ENCODE measurements around the gene PITPNB. TPM values are rescaled to one million over a fixed set of nuclear protein-coding genes. Genes with fewer than 3 reads are reported as not detected.

PITPNB gene
- total RNA-seq, 1 donor from 2014 or later: 16.8 TPM

DNA sequence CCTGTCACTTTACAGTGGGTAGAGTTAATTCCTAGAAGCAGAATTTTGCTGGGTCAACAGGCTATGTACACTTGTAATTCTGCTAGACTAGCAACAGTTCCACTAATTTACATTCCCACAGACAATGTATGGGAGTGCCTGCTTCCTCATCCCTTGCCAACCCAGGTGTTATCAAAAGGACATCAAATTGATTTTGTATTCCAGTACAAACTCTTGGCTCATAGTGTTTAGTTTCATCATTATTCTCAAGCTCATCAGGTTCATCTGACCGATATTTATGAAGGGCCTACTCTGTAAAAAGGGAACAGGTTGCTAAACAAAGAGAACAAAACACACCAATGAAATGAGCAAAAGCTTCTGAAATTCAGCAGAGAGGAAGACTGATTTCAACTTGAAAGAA lies 30.7 kb downstream of the PITPNB start:
- no peak for DNase-seq (ENCODE audit: low read depth)
- H3K36me3 ChIP-seq (ENCODE audit: control insufficient read depth, insufficient read depth, low read length): peaks cover 18% of the 10 kb centered on the region

DNA sequence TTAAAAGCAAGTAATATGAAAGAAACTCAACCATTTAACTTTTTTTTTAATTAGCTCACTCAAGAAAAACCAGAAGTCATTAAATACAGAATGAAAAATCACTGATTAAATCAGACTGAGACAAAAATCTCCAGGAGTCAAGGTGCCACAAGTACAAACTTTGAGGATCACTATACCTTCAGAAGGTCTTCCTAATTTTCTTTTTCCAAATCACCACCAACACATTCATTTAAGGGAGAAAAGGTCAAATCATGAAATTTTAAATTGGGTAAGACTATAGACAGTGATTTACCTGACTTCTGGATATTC lies 32.3 kb downstream of the PITPNB start:
- no peak for DNase-seq (ENCODE audit: low read depth)

More for the DNA sequence above, 30.7 kb downstream of the PITPNB start:
- TF ChIP-seq, protein P1, sequence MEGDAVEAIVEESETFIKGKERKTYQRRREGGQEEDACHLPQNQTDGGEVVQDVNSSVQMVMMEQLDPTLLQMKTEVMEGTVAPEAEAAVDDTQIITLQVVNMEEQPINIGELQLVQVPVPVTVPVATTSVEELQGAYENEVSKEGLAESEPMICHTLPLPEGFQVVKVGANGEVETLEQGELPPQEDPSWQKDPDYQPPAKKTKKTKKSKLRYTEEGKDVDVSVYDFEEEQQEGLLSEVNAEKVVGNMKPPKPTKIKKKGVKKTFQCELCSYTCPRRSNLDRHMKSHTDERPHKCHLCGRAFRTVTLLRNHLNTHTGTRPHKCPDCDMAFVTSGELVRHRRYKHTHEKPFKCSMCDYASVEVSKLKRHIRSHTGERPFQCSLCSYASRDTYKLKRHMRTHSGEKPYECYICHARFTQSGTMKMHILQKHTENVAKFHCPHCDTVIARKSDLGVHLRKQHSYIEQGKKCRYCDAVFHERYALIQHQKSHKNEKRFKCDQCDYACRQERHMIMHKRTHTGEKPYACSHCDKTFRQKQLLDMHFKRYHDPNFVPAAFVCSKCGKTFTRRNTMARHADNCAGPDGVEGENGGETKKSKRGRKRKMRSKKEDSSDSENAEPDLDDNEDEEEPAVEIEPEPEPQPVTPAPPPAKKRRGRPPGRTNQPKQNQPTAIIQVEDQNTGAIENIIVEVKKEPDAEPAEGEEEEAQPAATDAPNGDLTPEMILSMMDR (IDR thresholded peaks at IDR 0.05; ENCODE audit: insufficient read depth, low read length, severe bottlenecking): no peak
- Histone ChIP-seq H3K27me3 (ENCODE audit: control insufficient read depth, insufficient read depth, low read length) (no peaks in the 10 kb centered on the region), H3K4me3 (ENCODE audit: low read depth, low read length) (no peak overlapping the region)
- no peak for FAIRE-seq

DNA sequence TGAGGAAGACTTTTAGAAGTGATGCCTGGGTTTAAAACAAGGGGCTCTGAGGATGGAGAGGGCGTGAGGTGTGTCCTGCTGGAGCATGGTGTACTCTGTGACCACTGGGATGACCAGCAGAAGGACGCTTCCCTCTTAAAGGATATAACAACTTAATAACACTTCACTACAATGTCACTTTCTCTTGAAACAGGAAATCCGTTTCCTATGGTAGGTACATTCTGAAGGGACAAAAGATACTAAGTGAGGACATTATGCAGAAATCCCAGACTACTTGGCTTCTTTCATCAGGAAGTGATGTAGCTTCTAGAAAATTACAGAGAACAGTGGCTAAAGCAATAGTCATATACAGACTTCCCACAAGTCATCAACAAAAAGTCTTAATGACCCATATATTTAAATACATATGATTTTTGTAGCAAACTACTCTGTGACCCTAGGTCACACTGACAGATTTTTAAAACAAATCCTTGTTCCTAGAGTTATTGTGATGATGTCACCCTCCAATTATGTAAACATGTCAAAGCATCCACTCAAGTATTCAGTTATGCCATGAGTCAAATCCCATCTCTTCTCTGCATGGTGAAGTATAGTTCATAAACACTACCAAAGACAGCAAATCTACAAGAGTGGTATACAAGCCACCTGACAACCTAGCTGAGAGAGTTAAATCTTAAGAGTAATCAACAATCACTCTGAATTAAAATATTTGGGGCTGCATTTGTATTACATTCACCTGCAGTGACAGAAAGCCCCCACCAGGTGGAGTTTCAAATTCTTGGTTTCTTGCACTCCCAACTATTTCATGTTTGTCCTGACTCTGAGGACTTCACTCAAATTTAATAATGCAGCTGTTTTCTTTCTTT lies 32.8 kb downstream of the PITPNB start:
- FAIRE-seq (no peak), DNase-seq (ENCODE audit: low read depth) (peak; percentile 74)
- H3K4me3 ChIP-seq (ENCODE audit: low read depth, low read length): no peak overlapping the region
- H3K36me3 ChIP-seq (ENCODE audit: control insufficient read depth, insufficient read depth, low read length): peaks cover 13% of the 10 kb centered on the region
- TF ChIP-seq, protein P1 (IDR thresholded peaks at IDR 0.05; ENCODE audit: insufficient read depth, low read length, severe bottlenecking): peak; percentile 63
- H3K27me3 ChIP-seq (ENCODE audit: control insufficient read depth, insufficient read depth, low read length): no peaks in the 10 kb centered on the region

More for the DNA sequence above, 32.3 kb downstream of the PITPNB start:
- no peak for FAIRE-seq
- H3K4me3 ChIP-seq (ENCODE audit: low read depth, low read length): no peak overlapping the region
- TF ChIP-seq, protein P1 (IDR thresholded peaks at IDR 0.05; ENCODE audit: insufficient read depth, low read length, severe bottlenecking): no peak
- H3K27me3 ChIP-seq (ENCODE audit: control insufficient read depth, insufficient read depth, low read length): no peaks in the 10 kb centered on the region
- H3K36me3 ChIP-seq (ENCODE audit: control insufficient read depth, insufficient read depth, low read length): peaks cover 13% of the 10 kb centered on the region

DNA sequence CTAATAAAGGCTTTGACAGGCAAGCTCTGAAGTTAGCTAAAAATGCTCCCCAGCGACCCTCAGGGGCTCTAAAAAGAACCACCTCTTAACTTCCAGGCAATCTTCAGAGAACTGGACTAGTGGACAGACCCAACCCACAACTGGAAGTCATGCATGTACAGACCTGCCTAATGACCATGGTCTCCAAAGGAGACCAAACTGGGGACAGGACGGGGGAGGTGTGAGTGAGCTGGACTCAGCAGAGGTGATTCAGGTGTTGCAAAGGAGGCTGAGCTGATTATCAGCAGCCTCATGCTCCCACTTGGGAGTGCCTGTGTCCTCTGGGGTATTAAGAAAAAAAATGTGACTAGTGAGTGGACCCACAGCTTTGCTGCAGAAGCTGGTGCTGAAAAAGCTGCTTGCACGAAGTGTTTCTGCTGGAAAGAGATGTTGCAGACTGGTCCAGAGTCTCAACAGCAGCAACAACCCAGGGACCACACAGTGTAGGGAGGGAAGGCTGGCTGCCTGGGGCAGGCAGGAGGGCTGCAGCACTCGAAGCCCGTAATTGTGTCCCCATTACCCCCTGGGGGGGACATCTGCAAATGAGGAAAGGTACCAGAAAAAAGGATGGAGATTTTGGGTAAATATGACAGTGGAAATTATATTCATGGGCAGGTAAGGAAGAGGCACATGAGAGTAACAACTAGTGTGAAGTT lies 35.3 kb downstream of the PITPNB start:
- H3K36me3 ChIP-seq (ENCODE audit: control insufficient read depth, insufficient read depth, low read length): peaks cover 8% of the 10 kb centered on the region
- no peak overlapping the region for H3K4me3 ChIP-seq (ENCODE audit: low read depth, low read length)
- FAIRE-seq: no peak
- DNase-seq (ENCODE audit: low read depth): peak; percentile 37
- TF ChIP-seq, protein P1 (IDR thresholded peaks at IDR 0.05; ENCODE audit: insufficient read depth, low read length, severe bottlenecking): no peak
- no peaks in the 10 kb centered on the region for H3K27me3 ChIP-seq (ENCODE audit: control insufficient read depth, insufficient read depth, low read length)

DNA sequence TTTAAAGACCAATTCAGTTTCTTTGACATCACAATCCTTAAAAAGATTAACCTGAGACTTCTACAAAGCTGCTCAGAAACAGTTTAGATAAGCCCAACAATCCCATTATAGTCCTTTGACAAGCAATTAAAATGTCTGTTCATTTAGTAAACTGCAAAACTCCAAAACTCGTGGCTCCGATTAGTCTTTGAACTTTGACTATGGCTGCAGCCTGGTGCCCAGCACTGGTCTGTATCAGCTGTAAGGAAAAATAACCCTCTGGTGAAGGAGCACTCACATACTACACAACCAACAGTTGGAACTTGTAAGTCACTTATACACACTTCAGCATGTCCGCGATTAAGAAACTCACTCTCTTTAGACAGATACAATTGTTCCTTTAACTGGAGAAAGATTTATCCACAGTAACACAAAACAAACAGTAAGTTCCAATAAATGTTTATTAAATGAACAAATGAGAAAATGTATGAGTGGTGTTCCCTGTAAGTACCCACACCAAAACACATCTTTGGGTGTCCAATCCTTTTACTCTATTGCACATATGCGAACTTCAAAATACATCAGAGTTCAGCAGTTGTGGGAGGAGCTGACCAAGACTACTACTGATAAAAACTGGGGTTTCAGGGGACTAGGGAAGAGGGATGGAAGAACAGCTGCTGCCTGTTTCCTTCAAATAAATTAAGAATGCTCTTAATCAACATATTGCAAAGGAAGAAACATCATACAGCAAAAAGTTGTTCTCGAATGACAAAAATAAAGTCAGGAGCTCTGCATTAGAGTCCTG lies 36.4 kb downstream of the PITPNB start:
- no peaks in the 10 kb centered on the region for H3K27me3 ChIP-seq (ENCODE audit: control insufficient read depth, insufficient read depth, low read length)
- no peak for FAIRE-seq
- no peak overlapping the region for H3K4me3 ChIP-seq (ENCODE audit: low read depth, low read length)
- H3K36me3 ChIP-seq (ENCODE audit: control insufficient read depth, insufficient read depth, low read length): peaks cover 6% of the 10 kb centered on the region
- TF ChIP-seq, protein P1 (IDR thresholded peaks at IDR 0.05; ENCODE audit: insufficient read depth, low read length, severe bottlenecking): no peak
- DNase-seq (ENCODE audit: low read depth): no peak
